CD14-positive monocyte (primary cell): Measurements from ENCODE around the gene NAPB. TPM values are rescaled to one million over a fixed set of nuclear protein-coding genes. Genes with fewer than 3 reads are reported as not detected.

Experiments
- DNase-seq, 3 donors: peaks; one replicate each; pipeline ENCODE4 v3.0.0-alpha.2; 2011 to 2022
- H2AFZ ChIP-seq: 2 replicates; pipeline ENCODE4 v1.6.0; 2012; ENCODE audit warnings: mild to moderate bottlenecking, low read depth, low read length, inconsistent platforms; ENCODE audit not compliant: insufficient read depth, poor library complexity, severe bottlenecking
- H3K27ac ChIP-seq, 2 donors: 1 replicate in 1 of 2; 2 replicates in 1 of 2; pipeline ENCODE4 v1.5.1; 2012 to 2013; ENCODE audit warnings: low read length in 2 of 2, control low read depth in 1 of 2, inconsistent platforms in 1 of 2, low read depth in 1 of 2, mild to moderate bottlenecking in 1 of 2
- H3K27me3 ChIP-seq, 2 donors: one replicate each; pipeline versions ENCODE4 v1.6.0 to v1.6.1; 2011 to 2013; ENCODE audit warnings: low read length in 2 of 2; ENCODE audit not compliant: control insufficient read depth in 2 of 2, insufficient read depth in 2 of 2
- H3K36me3 ChIP-seq, 2 donors: replicated peaks in 1 of 2; 1 replicate in 1 of 2; 2 replicates in 1 of 2; pipeline versions ENCODE4 v1.5.1 to v1.6.1; 2012 to 2013; ENCODE audit warnings: low read length in 2 of 2, control low read depth in 1 of 2, inconsistent platforms in 1 of 2, mild to moderate bottlenecking in 1 of 2; ENCODE audit not compliant: insufficient read depth in 2 of 2, control insufficient read depth in 1 of 2
- H3K4me1 ChIP-seq, 2 donors: 1 replicate in 1 of 2; 2 replicates in 1 of 2; pipeline versions ENCODE4 v1.5.1 to v1.6.1; 2012 to 2013; ENCODE audit warnings: low read length in 2 of 2, control low read depth in 1 of 2, inconsistent platforms in 1 of 2, mild to moderate bottlenecking in 1 of 2, moderate library complexity in 1 of 2; ENCODE audit not compliant: insufficient read depth in 2 of 2, control insufficient read depth in 1 of 2
- H3K4me2 ChIP-seq: replicated peaks from 2 replicates; pipeline ENCODE3; 2012; ENCODE audit warnings: low read length, moderate library complexity, mild to moderate bottlenecking; ENCODE audit not compliant: poor library complexity, severe bottlenecking; ENCODE audit errors: extremely low read depth
- H3K4me3 ChIP-seq, 3 experiments: fragments of 200-600 bp in 1 of 3; sonication (generic) in 1 of 3; replicated peaks in 1 of 3; 1 replicate in 2 of 3; 2 replicates in 1 of 3; pipeline ENCODE4 v1.5.1; 2011 to 2013; ENCODE audit warnings: low read length in 3 of 3, mild to moderate bottlenecking in 3 of 3, control low read depth in 2 of 3, low read depth in 2 of 3, inconsistent platforms in 1 of 3, moderate library complexity in 1 of 3
- H3K79me2 ChIP-seq: 2 replicates; pipeline ENCODE4 v1.6.0; 2012; ENCODE audit warnings: mild to moderate bottlenecking, control low read depth, inconsistent platforms, low read length, moderate library complexity; ENCODE audit not compliant: insufficient read depth
- H3K9ac ChIP-seq: 2 replicates; pipeline ENCODE4 v1.6.0; 2017; ENCODE audit warnings: low read length, mild to moderate bottlenecking; ENCODE audit not compliant: insufficient read depth, poor library complexity, severe bottlenecking
- H3K9me3 ChIP-seq, 2 donors: replicated peaks in 1 of 2; 1 replicate in 1 of 2; 2 replicates in 1 of 2; pipeline versions ENCODE4 v1.5.1 to v1.6.1; 2012 to 2013; ENCODE audit warnings: low read length in 2 of 2, control low read depth in 1 of 2; ENCODE audit not compliant: control insufficient read depth in 1 of 2, insufficient read depth in 1 of 2
- H4K20me1 ChIP-seq: 2 replicates; pipeline ENCODE4 v1.6.0; 2012; ENCODE audit warnings: mild to moderate bottlenecking, low read length, control low read depth, moderate library complexity; ENCODE audit not compliant: insufficient read depth
- H3K27ac Mint-ChIP-seq, 7 donors: one replicate each; pipeline ENCODE4 v1.8.0; 2020; ENCODE audit warnings: mild to moderate bottlenecking in 7 of 7, mixed read lengths in 7 of 7, moderate library complexity in 6 of 7, inconsistent platforms in 2 of 7
- H3K27me3 Mint-ChIP-seq, 3 donors: one replicate each; pipeline ENCODE4 v1.8.0; 2021 to 2022; ENCODE audit warnings: low read depth in 3 of 3, mild to moderate bottlenecking in 3 of 3, mixed read lengths in 3 of 3, moderate library complexity in 3 of 3, inconsistent platforms in 1 of 3
- H3K36me3 Mint-ChIP-seq, 2 donors: one replicate each; pipeline ENCODE4 v1.8.0; 2020; ENCODE audit warnings: mixed read lengths in 2 of 2, inconsistent platforms in 1 of 2, mild to moderate bottlenecking in 1 of 2
- H3K4me1 Mint-ChIP-seq: one replicate; pipeline ENCODE4 v1.8.0; 2020; ENCODE audit warnings: mild to moderate bottlenecking, mixed read lengths
- H3K4me3 Mint-ChIP-seq, 2 donors: one replicate each; pipeline ENCODE4 v1.8.0; 2020; ENCODE audit warnings: mild to moderate bottlenecking in 2 of 2, mixed read lengths in 2 of 2, moderate library complexity in 1 of 2
- H3K9me3 Mint-ChIP-seq, 7 donors: one replicate each; pipeline ENCODE4 v1.8.0; 2020 to 2022; ENCODE audit warnings: mixed read lengths in 7 of 7, mild to moderate bottlenecking in 6 of 7, moderate library complexity in 6 of 7, inconsistent platforms in 2 of 7
- WGBS: methylation state at CpG from one replicate; pipeline ENCODE4 v1.1.5; 2013; ENCODE audit warnings: missing lambda C conversion rate; ENCODE audit not compliant: insufficient coverage; 5-methylcytosine and 5-hydroxymethylcytosine counted together
- intact Hi-C, 2 donors: fragments of 100-400 bp; cut with micrococcal nuclease; formaldehyde crosslinking; loops; one replicate each; pipeline versions ENCODE4 v1.15.0 to v1.15.1; 2023
- polyA plus RNA-seq, 3 donors: library from polyadenylated mRNA; depleted of rRNA in 1 of 3; unstranded in 2 of 3; stranded (reverse) in 1 of 3; fragments of 300-500 nt in 2 of 3; fragments of >200 nt in 1 of 3; fragmentation: Illumina TruSeq in 2 of 3; gene quantifications; 1 replicate in 2 of 3; 2 replicates in 1 of 3; pipeline ENCODE4 v1.2.3, GENCODE V29; 2012 to 2021
- TF ChIP-seq, protein P1 (sequence below): fragments of 200-600 bp; IDR thresholded peaks from one replicate; pipeline ENCODE4 v1.8.0; 2022; ENCODE audit warnings: antibody characterized with exemption, mild to moderate bottlenecking

The NAPB gene
- polyA plus RNA-seq, 3 donors, result 2.4 to 6.3 (median 2.6) TPM

DNA sequence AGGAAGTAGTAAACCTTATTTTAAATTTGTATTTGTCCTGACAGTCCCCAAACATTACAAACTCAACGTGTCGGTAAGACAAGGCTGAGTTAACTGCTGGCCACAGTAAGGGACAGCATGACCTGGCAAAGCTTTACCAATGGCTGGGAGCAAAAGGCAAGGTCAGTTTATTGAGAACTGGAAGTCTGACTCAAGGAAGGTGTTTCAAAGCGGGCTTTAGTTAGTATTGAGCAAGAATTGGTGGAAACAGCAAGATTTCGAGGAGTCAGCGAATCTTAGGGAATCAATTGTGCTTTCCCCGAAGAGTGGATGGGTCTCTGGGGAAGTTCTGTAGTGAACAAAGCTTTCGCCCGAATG lies 60.2 kb downstream of the NAPB start:
- H3K4me1 Mint-ChIP-seq, result peaks cover 56% of the 10 kb centered on the region
- no peaks in the 10 kb centered on the region for H3K9me3 ChIP-seq
- peaks cover 0 to 3% (median 3%) of the 10 kb centered on the region in 3 donors for H3K27me3 Mint-ChIP-seq
- H3K4me1 ChIP-seq, result peaks cover 45 to 61% of the 10 kb centered on the region in 2 donors
- H3K4me2 ChIP-seq, result peak overlapping the region; percentile 86
- WGBS, result 0% methylated on average over 6 of the region's 8 CpGs
- intact Hi-C loops, result loop anchor here in 1 of 2 donors (5.0 to 10.0 kb wide), 2 partner anchors 61 to 206 kb away; partner anchors contain the start of gene NAPB
- peaks cover 35% of the 10 kb centered on the region for H4K20me1 ChIP-seq
- peaks cover 0 to 2% (median 0%) of the 10 kb centered on the region in 7 donors for H3K9me3 Mint-ChIP-seq
- H3K4me3 ChIP-seq, result peak overlapping the region; percentile 17 to 74 (median 47)
- no peaks in the 10 kb centered on the region for H3K27me3 ChIP-seq
- peak overlapping the region; percentile 65 to 81 for H3K4me3 Mint-ChIP-seq
- H3K36me3 ChIP-seq, result peaks cover 9 to 15% of the 10 kb centered on the region in 2 donors
- H3K36me3 Mint-ChIP-seq, result peaks cover 16 to 20% of the 10 kb centered on the region in 2 donors
- H3K79me2 ChIP-seq, result peaks cover 39% of the 10 kb centered on the region
- H3K27ac Mint-ChIP-seq, result peak overlapping the region; percentile 95 to 98 (median 96)
- TF ChIP-seq, protein P1, sequence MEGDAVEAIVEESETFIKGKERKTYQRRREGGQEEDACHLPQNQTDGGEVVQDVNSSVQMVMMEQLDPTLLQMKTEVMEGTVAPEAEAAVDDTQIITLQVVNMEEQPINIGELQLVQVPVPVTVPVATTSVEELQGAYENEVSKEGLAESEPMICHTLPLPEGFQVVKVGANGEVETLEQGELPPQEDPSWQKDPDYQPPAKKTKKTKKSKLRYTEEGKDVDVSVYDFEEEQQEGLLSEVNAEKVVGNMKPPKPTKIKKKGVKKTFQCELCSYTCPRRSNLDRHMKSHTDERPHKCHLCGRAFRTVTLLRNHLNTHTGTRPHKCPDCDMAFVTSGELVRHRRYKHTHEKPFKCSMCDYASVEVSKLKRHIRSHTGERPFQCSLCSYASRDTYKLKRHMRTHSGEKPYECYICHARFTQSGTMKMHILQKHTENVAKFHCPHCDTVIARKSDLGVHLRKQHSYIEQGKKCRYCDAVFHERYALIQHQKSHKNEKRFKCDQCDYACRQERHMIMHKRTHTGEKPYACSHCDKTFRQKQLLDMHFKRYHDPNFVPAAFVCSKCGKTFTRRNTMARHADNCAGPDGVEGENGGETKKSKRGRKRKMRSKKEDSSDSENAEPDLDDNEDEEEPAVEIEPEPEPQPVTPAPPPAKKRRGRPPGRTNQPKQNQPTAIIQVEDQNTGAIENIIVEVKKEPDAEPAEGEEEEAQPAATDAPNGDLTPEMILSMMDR, result no peak
- H3K27ac ChIP-seq, result peak overlapping the region; percentile 93 to 97
- H3K9ac ChIP-seq, result peak overlapping the region; percentile 90
- DNase-seq, result peak; percentile 66 to 89 (median 83)
- no peak overlapping the region for H2AFZ ChIP-seq

DNA sequence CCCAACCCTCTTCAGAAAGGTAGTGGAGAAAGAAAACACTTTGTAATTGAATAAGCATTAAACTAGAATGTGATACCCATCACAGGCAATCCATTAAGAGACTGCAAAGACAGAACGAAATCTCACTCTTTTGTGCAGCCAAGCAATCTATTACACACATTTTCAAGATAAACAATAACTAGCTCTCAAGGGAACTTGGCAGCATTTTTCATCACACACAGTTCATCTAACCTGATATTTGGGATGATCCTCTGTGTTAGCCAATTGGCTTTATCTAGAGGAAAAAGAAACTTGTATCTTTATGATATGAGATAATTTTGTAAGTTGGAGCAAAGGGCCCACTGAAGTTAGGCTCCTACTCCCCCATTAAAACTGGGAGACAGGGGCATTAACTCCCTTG lies 60.8 kb downstream of the NAPB start:
- peak overlapping the region; percentile 93 to 97 for H3K27ac ChIP-seq
- peak overlapping the region in 1 of 3 experiments; percentile 74 for H3K4me3 ChIP-seq
- Mint-ChIP-seq H3K36me3 (peaks cover 12 to 21% of the 10 kb centered on the region in 2 donors), H3K4me1 (peaks cover 52% of the 10 kb centered on the region), H3K27me3 (peaks cover 0 to 3% (median 3%) of the 10 kb centered on the region in 3 donors), H3K27ac (peak overlapping the region; percentile 95 to 98 (median 96)), H3K4me3 (peak overlapping the region in 1 of 2 donors; percentile 81), H3K9me3 (peaks cover 0 to 2% (median 0%) of the 10 kb centered on the region in 7 donors)
- WGBS, result 100% methylated on average over 1 of the region's 1 CpG
- TF ChIP-seq, protein P1, result no peak
- intact Hi-C loops, result loop anchor here in 1 of 2 donors (5.0 to 10.0 kb wide), 2 partner anchors 62 to 206 kb away; partner anchors contain the start of gene NAPB
- no peak for DNase-seq
- H3K36me3 ChIP-seq, result peaks cover 9 to 14% of the 10 kb centered on the region in 2 donors
- H3K79me2 ChIP-seq, result peaks cover 34% of the 10 kb centered on the region
- H3K4me1 ChIP-seq, result peaks cover 39 to 56% of the 10 kb centered on the region in 2 donors
- H3K4me2 ChIP-seq, result peak overlapping the region; percentile 86
- no peak overlapping the region for H3K9ac ChIP-seq
- no peak overlapping the region for H2AFZ ChIP-seq
- H3K27me3 ChIP-seq, result no peaks in the 10 kb centered on the region
- H3K9me3 ChIP-seq, result no peaks in the 10 kb centered on the region
- H4K20me1 ChIP-seq, result peaks cover 29% of the 10 kb centered on the region
